Prostate gland (tissue), 2 donors: ENCODE results near the gene PROX2.

Experiments
- POLR2AphosphoS5 ChIP-seq: sonication (generic); formaldehyde crosslinking; IDR thresholded peaks from one replicate; pipeline ENCODE4 v1.6.1; 2017; ENCODE audit warnings: antibody characterized with exemption
- TF ChIP-seq, protein P1 (sequence below), 4 experiments: fragments of 200-600 bp in 2 of 4; fragments of 450-650 bp in 2 of 4; sonication (generic) in 2 of 4; IDR thresholded peaks; 1 replicate in 3 of 4; 2 replicates in 1 of 4; pipeline ENCODE4 v1.5.1; 2016 to 2019; ENCODE audit warnings: antibody characterized with exemption in 4 of 4, mild to moderate bottlenecking in 2 of 4, moderate library complexity in 2 of 4

DNA sequence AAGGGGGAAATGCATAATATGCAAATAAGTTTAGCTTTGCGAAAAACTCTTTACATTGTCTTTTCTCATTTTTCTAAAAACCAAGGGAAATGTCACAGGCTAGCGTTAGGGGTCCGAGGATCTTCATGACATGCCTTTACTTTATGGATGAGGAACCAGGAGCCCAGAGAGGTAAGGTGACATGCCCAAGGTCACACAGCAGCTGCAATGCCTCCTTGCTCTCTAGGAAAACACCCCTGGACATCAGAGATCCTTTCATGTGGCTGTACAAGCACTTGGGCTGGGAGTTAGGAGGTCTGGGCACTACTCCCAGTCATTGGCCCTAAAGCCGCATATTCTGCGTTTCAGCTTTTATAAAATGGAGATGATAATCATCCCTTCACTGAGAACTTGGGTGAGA lies 741 bp downstream of the PROX2 start:
- TF ChIP-seq, protein P1, sequence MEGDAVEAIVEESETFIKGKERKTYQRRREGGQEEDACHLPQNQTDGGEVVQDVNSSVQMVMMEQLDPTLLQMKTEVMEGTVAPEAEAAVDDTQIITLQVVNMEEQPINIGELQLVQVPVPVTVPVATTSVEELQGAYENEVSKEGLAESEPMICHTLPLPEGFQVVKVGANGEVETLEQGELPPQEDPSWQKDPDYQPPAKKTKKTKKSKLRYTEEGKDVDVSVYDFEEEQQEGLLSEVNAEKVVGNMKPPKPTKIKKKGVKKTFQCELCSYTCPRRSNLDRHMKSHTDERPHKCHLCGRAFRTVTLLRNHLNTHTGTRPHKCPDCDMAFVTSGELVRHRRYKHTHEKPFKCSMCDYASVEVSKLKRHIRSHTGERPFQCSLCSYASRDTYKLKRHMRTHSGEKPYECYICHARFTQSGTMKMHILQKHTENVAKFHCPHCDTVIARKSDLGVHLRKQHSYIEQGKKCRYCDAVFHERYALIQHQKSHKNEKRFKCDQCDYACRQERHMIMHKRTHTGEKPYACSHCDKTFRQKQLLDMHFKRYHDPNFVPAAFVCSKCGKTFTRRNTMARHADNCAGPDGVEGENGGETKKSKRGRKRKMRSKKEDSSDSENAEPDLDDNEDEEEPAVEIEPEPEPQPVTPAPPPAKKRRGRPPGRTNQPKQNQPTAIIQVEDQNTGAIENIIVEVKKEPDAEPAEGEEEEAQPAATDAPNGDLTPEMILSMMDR (IDR thresholded peaks at IDR 0.05), result no peak
- no peak for TF ChIP-seq POLR2AphosphoS5
